K562 (cell line): Measurements from ENCODE around the gene NKIRAS1. TPM values are rescaled to one million over a fixed set of nuclear protein-coding genes. Genes with fewer than 3 reads are reported as not detected.

Experiments used
- ATAC-seq: fragments of 200-7000 bp; cut with Tn5 transposase; 3 replicates; pipeline ENCODE4 v1.9.1; 2020; ENCODE audit warnings: moderate library complexity
- BruUV-seq: library from RNA; stranded (reverse); fragments of 400-500 nt; replicated peaks from 2 replicates; lab custom pipeline; 2021; lab: Mats Ljungman, UMichigan
- CTCF ChIA-PET: fragments of 300-600 bp; formaldehyde crosslinking; extraction: SDS; loops from one replicate; lab custom pipeline; 2021; ENCODE audit warnings: low intra/inter-chr PET ratio; lab: Yijun Ruan, JAX
- POLR2A ChIA-PET: fragments of 300-600, 350-650 bp; sonication (Branson Sonifier 250); formaldehyde crosslinking; extraction: SDS; loops from one replicate; lab custom pipeline; 2021; ENCODE audit warnings: antibody characterized with exemption, inconsistent platforms; lab: Yijun Ruan, JAX
- DNase-seq, 4 experiments: peaks; one replicate each; pipeline versions ENCODE4 v3.0.0 to v3.0.0-alpha.2; 2011 to 2018; ENCODE audit warnings: low spot score in 3 of 4, mixed read lengths in 3 of 4; ENCODE audit errors: extremely low read depth in 1 of 4
- FAIRE-seq: peaks from 2 replicates; lab custom pipeline; 2011; peaks lifted over from hg19 to GRCh38; lab: Jason Lieb, UNC
- H2AFZ ChIP-seq: 2 replicates; pipeline ENCODE4 v1.6.0; 2011; ENCODE audit warnings: low read depth, low read length, control low read depth, inconsistent platforms
- H3K27ac ChIP-seq: fragments of 200-600 bp; 3 replicates; pipeline ENCODE4 v1.8.0; 2011; ENCODE audit warnings: low read depth, mild to moderate bottlenecking, control low read depth, inconsistent platforms, low read length, moderate library complexity, mixed read lengths; ENCODE audit errors: extremely low read depth
- H3K27me3 ChIP-seq, 2 experiments: fragments of 300-600 bp in 1 of 2; 2 replicates in 1 of 2; 3 replicates in 1 of 2; pipeline versions ENCODE4 v1.6.0 to v1.8.0; 2011; ENCODE audit warnings: inconsistent platforms in 2 of 2, low read length in 2 of 2, mild to moderate bottlenecking in 1 of 2, mixed read lengths in 1 of 2, moderate library complexity in 1 of 2; ENCODE audit not compliant: control insufficient read depth in 2 of 2, insufficient read depth in 2 of 2
- H3K36me3 ChIP-seq: fragments of 300-600 bp; 3 replicates; pipeline ENCODE4 v1.8.0; 2011; ENCODE audit warnings: mild to moderate bottlenecking, low read length, inconsistent platforms; ENCODE audit not compliant: control insufficient read depth, insufficient read depth
- H3K4me1 ChIP-seq, 2 experiments: fragments of 200-600 bp in 1 of 2; replicated peaks in 1 of 2; 2 replicates in 1 of 2; 3 replicates in 1 of 2; pipeline versions ENCODE4 v1.5.1 to v1.8.0; 2011; ENCODE audit warnings: inconsistent platforms in 2 of 2, low read length in 2 of 2, mild to moderate bottlenecking in 1 of 2, mixed read lengths in 1 of 2, moderate library complexity in 1 of 2; ENCODE audit not compliant: control insufficient read depth in 2 of 2, insufficient read depth in 2 of 2
- H3K4me2 ChIP-seq: 2 replicates; pipeline ENCODE4 v1.6.1; 2011; ENCODE audit warnings: low read length, control low read depth, inconsistent platforms, mixed read lengths; ENCODE audit not compliant: insufficient read depth
- H3K4me3 ChIP-seq: fragments of 200-600 bp; sonication (generic), shearing (Covaris generic); 2 replicates; pipeline ENCODE4 v1.5.1; 2016; ENCODE audit warnings: control low read depth, inconsistent platforms
- H3K79me2 ChIP-seq: fragments of 200-600 bp; 3 replicates; pipeline ENCODE4 v1.8.0; 2011; ENCODE audit warnings: low read length, inconsistent platforms; ENCODE audit not compliant: control insufficient read depth, insufficient read depth
- H3K9ac ChIP-seq, 2 experiments: 2 replicates each; pipeline versions ENCODE4 v1.6.0 to v1.6.1; 2011; ENCODE audit warnings: low read depth in 2 of 2, low read length in 2 of 2, control low read depth in 1 of 2, inconsistent platforms in 1 of 2, mild to moderate bottlenecking in 1 of 2, mixed read lengths in 1 of 2; ENCODE audit not compliant: insufficient read depth in 1 of 2
- H3K9me1 ChIP-seq: one replicate; pipeline ENCODE4 v1.6.0; 2011; ENCODE audit warnings: inconsistent platforms, mild to moderate bottlenecking, low read length, moderate library complexity; ENCODE audit not compliant: control insufficient read depth, insufficient read depth
- H3K9me3 ChIP-seq: replicated peaks from 2 replicates; pipeline ENCODE4 v1.5.1; 2011; ENCODE audit warnings: low read depth, low read length, inconsistent platforms; ENCODE audit not compliant: control insufficient read depth, insufficient read depth
- H4K20me1 ChIP-seq: replicated peaks from 2 replicates; pipeline ENCODE4 v1.6.1; 2011; ENCODE audit warnings: low read length, inconsistent platforms, mixed read lengths; ENCODE audit not compliant: control insufficient read depth, insufficient read depth
- ARID3A ChIP-seq: IDR thresholded peaks from 2 replicates; pipeline ENCODE4 v1.6.1; 2012; ENCODE audit warnings: low read depth, low read length, improper control_type of control experiment, borderline replicate concordance
- GTF2B ChIP-seq: IDR thresholded peaks from 2 replicates; pipeline ENCODE4 v1.6.1; 2011; ENCODE audit not compliant: insufficient read length; ENCODE audit errors: extremely low read depth
- NFXL1 ChIP-seq: fragments of 450-650 bp; formaldehyde crosslinking; IDR thresholded peaks from 2 replicates; pipeline ENCODE4 v1.4.0; 2021; ENCODE audit warnings: mild to moderate bottlenecking
- NR4A1 ChIP-seq, 2 experiments: fragments of 250-450 bp in 1 of 2; fragments of 450-650 bp in 1 of 2; sonication (Bioruptor Pico) in 1 of 2; IDR thresholded peaks; 2 replicates each; pipeline versions ENCODE4 v1.4.0 to v1.6.1; 2016 to 2020; ENCODE audit warnings: mild to moderate bottlenecking in 2 of 2, missing compliant biosample characterization in 1 of 2, missing genetic modification characterization in 1 of 2, moderate library complexity in 1 of 2
- NUFIP1 ChIP-seq: fragments of 450-650 bp; IDR thresholded peaks from 2 replicates; pipeline ENCODE4 v1.6.1; 2018; ENCODE audit not compliant: partially characterized antibody
- SOX6 ChIP-seq: fragments of 450-650 bp; IDR thresholded peaks from 2 replicates; pipeline ENCODE4 v1.6.1; 2014; ENCODE audit warnings: mild to moderate bottlenecking
- SRSF3 ChIP-seq: fragments of 200-400 bp; formaldehyde crosslinking; IDR thresholded peaks from 2 replicates; pipeline ENCODE4 v1.6.1; 2016; ENCODE audit warnings: mild to moderate bottlenecking, low read length, moderate library complexity; ENCODE audit not compliant: insufficient read depth
- TFAM ChIP-seq: fragments of 250-450 bp; sonication (Bioruptor Pico); conservative IDR thresholded peaks from 2 replicates; pipeline ENCODE4 v1.5.0; 2021; ENCODE audit warnings: mild to moderate bottlenecking, moderate library complexity
- TSC22D4 ChIP-seq: fragments of 450-650 bp; IDR thresholded peaks from 2 replicates; pipeline ENCODE4 v1.6.1; 2016; ENCODE audit warnings: missing genetic modification characterization, missing biosample characterization, control low read depth
- U2AF1 ChIP-seq: fragments of 200-400 bp; formaldehyde crosslinking; optimal IDR thresholded peaks from 2 replicates; pipeline ENCODE3; 2017; ENCODE audit warnings: mild to moderate bottlenecking, low read depth, low read length, moderate library complexity
- USF1 ChIP-seq: sonication (generic); formaldehyde crosslinking; IDR thresholded peaks from 2 replicates; pipeline ENCODE4 v1.9.0; 2022; ENCODE audit warnings: mild to moderate bottlenecking, missing genetic modification reagents
- ZNF280A ChIP-seq: fragments of 450-650 bp; IDR thresholded peaks from 2 replicates; pipeline ENCODE4 v1.6.1; 2018; ENCODE audit warnings: mild to moderate bottlenecking, low read depth; ENCODE audit not compliant: partially characterized antibody
- ZNF717 ChIP-seq: fragments of 250-450 bp; sonication (Bioruptor Pico); IDR thresholded peaks from 2 replicates; pipeline ENCODE4 v1.5.0; 2021
- WGBS: fragments of 100-300 bp; shearing (Covaris generic); methylation state at CpG from one replicate; pipeline ENCODE4 v1.1.6; 2016; ENCODE audit warnings: low coverage, mixed read lengths; ENCODE audit not compliant: insufficient coverage; ENCODE audit errors: missing lambda C conversion rate; 5-methylcytosine and 5-hydroxymethylcytosine counted together
- in situ Hi-C: fragments of 300-500 bp; cut with MboI; formaldehyde crosslinking; loops from 4 replicates; pipeline ENCODE4 v1.15.0; 2018; ENCODE audit warnings: inconsistent platforms, mixed read lengths
- intact Hi-C: fragments of 100-400 bp; cut with micrococcal nuclease; formaldehyde crosslinking; loops from 2 replicates; pipeline ENCODE4 v1.14.2; 2022
- polyA plus RNA-seq, 8 experiments: library from polyadenylated mRNA; depleted of rRNA in 4 of 8; stranded (reverse) in 5 of 8; unstranded in 3 of 8; fragments of >200 nt; fragmentation: Nextera tagmentation in 2 of 8; fragmentation: Illumina TruSeq in 1 of 8; extraction: Ambion mirVana in 2 of 8; extraction: Trizol in 1 of 8; gene quantifications; 2 replicates each; pipeline versions ENCODE4 v1.2.1 to v1.2.3, GENCODE V29; 2011 to 2014; ENCODE audit warnings: inconsistent platforms in 1 of 8, missing spikeins in 1 of 8
- total RNA-seq, 7 experiments: library from RNA; depleted of rRNA in 6 of 7; stranded (reverse); fragments of >200 nt in 6 of 7; fragmentation: Illumina TruSeq in 2 of 7; extraction: Trizol in 2 of 7; gene quantifications; 2 replicates each; pipeline versions ENCODE4 v1.2.1 to v1.2.3, GENCODE V29; 2011 to 2021; ENCODE audit warnings: low replicate concordance in 1 of 7

Gene NKIRAS1
- total and polyA plus RNA-seq, 9 of the 15 experiments (the other 6 are each of a cell fraction or from before 2014, with no cell fraction given) = 5.1 to 10.3 (median 6.3) TPM

GRCh38 chr3:23863060-23863459, 53.7 kb downstream of the NKIRAS1 start:
- Histone ChIP-seq H3K4me2 (no peak overlapping the region), H3K9me3 (no peaks in the 10 kb centered on the region), H3K36me3 (peaks cover 18% of the 10 kb centered on the region; the same call in 1 of the 3 replicates), H3K4me3 (no peak overlapping the region), H3K9me1 (no peaks in the 10 kb centered on the region), H4K20me1 (peaks cover 18% of the 10 kb centered on the region), H3K9ac (no peak overlapping the region), H3K27me3 (no peaks in the 10 kb centered on the region), H2AFZ (no peak overlapping the region), H3K79me2 (peaks cover 49% of the 10 kb centered on the region), H3K27ac (no peak overlapping the region), H3K4me1 (no peaks in the 10 kb centered on the region; a peak in 1 of 5 replicates)
- FAIRE-seq (no peak), ATAC-seq (no peak), DNase-seq (no peak)
- TF ChIP-seq ZNF717 (no peak), NFXL1 (no peak), U2AF1 (no peak), TFAM (CRISPR knock-in tag) (no peak), SRSF3 (no peak), USF1 (no peak), NUFIP1 (no peak), SOX6 (no peak), ARID3A (no peak), GTF2B (no peak), NR4A1 (CRISPR knock-in tag; IDR thresholded peaks at IDR 0.05) (no peak), NR4A1 (tag; IDR thresholded peaks at IDR 0.05) (no peak), TSC22D4 (tag) (no peak), ZNF280A (no peak)
- 100% methylated on average over 1 of the region's 1 CpG for WGBS
- BruUV-seq = no TSS peak
- ChIA-PET CTCF (no interaction called here), POLR2A (no interaction called here)
- in situ Hi-C loops = no loop called here
- intact Hi-C loops = no loop called here
